Activated CD4-positive, alpha-beta T cell treated with anti-CD3 and anti-CD28 coated beads, Interleukin-2, Interleukin-6, amounts not matched to agents 100 ng/mL and 50 ng/mL, durations not matched to agents 16 hours and 8 hours (primary cell): ENCODE results near the gene SCNN1A.

Source experiments
- DNase-seq: peaks from one replicate; pipeline ENCODE4 v3.0.0-alpha.2; 2020

Gene SCNN1A

DNA sequence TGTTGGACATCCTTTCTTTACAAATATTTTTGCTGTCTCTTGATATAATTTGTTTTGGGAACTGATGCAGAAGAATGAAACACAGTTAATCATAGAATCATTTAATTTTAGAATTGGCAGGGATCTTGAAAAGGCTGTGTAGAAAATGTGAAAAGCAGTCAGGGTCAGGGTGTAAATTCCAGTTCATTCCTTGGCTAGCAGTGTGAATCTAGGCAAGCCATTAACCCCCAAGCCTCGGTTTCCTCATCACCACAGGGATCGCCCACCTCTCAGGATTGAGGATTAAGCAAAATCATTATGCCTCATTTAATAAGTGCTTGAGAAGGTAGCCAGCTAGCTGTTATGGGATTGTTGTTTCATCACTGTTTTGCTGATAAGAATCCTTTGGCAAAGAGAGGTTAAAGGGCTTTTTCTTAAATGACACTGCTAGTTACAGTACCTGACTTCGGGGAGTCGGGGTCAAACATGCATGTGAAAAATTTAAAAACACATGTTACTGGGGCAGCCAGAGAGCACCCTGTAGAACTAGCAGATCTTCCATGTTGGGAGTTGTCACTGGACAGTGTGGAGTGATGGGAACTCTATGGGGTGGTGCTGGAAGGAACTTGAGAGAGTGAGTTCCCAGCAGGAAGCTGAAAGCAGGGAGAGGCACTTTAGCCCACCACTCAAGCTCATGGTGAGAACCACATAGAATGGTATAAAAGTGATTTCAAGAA is 44.2 kb downstream of the SCNN1A start:
- no peak for DNase-seq

GRCh38 chr12:6330192-6330591 is 45.2 kb downstream of the SCNN1A start:
- DNase-seq, result no peak

DNA sequence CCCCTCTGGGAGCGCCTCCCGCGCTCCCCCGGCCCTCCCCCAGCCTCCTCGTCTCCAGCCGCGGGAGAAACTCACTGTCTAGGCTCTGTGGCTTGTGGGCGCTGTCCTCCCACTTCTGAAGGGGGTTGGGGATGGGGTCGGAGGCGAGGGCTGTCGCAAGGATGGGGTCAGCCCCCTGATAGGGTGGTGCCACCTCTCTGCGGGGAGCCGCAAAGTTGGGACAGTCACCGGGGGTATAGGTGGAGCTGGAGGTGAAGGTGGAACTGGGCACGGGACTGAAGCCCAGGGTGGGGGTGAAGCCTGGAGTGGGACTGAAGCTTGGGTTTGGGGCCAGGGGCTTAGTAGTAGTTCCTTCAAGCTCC is 45.7 kb downstream of the SCNN1A start:
- DNase-seq, result no peak

DNA sequence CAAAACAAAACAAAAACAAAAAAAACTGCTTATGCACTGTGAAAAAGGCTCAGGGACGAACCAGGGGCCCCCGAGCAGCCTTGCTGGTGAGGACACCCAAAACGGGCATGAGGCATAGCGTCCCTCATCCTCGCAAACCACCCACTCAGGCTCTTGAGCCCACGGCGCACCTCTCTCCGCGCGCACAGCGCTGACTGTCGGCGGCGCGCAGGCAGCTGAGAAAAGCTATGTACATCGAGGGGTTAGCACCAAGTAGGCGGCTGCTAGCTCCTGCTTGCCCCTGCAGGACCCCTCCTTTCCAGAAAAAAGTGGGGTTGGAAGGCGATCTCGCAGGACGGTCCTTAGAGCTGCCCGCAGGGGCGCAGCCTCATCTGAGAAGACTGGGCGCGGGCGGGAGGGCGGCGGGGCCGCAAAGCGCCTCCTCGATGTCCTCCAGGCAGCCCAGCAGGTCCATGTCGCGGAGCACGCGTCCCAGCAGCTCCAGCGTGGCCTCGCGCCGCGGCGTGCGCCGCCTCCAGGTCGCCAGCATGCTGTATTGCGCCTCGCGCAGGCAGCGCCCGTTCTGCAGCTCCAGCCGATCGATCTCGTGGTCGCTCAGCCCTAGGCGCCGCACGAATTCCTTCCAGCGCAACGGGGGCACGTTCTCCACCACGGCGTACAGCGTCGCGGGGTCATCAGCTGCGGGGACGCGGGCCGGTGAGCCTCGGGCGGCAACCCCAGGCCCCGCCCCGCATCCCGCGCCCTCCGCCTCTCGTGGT is 46.2 kb downstream of the SCNN1A start:
- no peak for DNase-seq

GRCh38 chr12:6328045-6328779 is 47.2 kb downstream of the SCNN1A start:
- no peak for DNase-seq

DNA sequence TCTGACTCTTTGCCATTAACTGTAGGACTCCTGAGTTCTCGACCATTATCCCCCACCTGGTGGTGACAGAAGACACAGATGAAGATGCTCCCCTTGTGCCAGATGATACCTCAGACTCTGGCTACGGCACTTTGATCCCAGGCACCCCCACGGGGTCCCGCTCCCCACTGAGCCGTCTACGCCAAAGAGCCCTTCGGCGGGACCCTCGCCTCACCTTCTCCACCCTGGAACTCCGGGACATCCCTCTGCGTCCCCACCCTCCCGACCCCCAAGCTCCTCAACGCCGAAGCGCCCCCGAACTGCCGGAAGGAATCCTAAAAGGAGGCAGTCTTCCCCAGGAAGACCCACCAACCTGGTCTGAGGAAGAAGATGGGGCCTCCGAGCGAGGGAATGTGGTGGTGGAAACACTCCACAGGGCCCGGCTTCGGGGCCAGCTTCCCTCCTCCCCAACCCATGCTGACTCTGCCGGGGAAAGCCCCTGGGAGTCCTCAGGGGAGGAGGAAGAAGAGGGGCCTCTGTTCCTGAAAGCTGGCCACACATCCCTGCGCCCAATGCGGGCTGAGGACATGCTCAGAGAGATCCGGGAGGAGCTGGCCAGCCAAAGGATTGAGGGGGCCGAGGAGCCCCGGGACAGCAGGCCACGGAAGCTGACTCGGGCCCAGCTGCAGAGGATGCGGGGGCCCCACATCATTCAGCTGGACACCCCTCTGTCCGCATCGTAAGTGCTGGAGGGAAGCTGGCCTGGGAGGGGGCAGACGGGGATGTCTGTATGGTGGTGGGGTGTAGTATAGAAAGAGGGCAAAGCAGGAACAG is 47.9 kb downstream of the SCNN1A start:
- DNase-seq, result no peak

- no peak for DNase-seq
Measured at GRCh38 chr12:6326316-6327228, 48.8 kb downstream of the SCNN1A start.

GRCh38 chr12:6324936-6325750 is 50.2 kb downstream of the SCNN1A start:
- no peak for DNase-seq

GRCh38 chr12:6323995-6324711 is 51.2 kb downstream of the SCNN1A start:
- DNase-seq, result no peak

GRCh38 chr12:6323340-6323994 is 51.9 kb downstream of the SCNN1A start:
- peak; percentile 72 for DNase-seq

DNA sequence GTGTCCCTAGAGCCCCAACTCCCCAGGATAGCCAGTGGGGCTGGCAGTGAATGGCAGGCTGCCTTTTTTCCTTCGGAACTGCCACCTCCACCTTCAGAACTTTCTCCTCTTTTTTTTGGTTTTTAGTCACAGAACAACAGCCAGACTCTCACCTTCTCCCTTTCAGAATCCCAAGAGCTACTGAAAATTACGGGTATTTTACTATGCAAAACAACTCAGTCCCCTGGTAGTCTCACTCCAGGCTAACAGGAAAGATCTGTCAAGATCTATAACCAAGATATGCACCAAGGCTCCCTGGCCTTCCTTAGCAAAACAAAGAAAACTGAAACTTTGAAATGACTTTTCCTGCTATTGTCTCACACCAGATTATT is 52.4 kb downstream of the SCNN1A start:
- no peak for DNase-seq

GRCh38 chr12:6322352-6322751 is 53.0 kb downstream of the SCNN1A start:
- DNase-seq, result no peak

- DNase-seq, result no peak
Measured at GRCh38 chr12:6321905-6322304, 53.5 kb downstream of the SCNN1A start.

DNA sequence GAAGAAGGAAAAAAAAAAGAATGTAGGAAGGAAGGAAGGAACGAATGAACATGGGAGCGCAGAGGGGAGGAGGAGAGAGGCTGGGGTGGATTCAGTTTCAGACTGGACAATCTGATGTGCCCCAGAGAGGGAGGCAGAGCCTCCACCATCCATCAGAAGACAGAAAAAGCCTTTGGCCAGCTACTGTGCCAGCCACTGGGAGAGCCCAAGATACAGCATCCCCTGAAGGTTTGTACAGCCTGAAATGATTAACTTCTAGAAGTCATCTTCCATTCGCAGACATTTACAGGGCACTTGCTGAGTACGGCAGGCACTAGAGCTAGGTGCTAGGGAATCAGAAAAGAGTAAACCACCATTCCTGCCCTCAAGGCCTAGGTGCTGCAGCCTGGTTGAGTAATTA is 55.9 kb downstream of the SCNN1A start:
- DNase-seq, result no peak

- no peak for DNase-seq
Measured at GRCh38 chr12:6318440-6318879, 56.9 kb downstream of the SCNN1A start.

DNA sequence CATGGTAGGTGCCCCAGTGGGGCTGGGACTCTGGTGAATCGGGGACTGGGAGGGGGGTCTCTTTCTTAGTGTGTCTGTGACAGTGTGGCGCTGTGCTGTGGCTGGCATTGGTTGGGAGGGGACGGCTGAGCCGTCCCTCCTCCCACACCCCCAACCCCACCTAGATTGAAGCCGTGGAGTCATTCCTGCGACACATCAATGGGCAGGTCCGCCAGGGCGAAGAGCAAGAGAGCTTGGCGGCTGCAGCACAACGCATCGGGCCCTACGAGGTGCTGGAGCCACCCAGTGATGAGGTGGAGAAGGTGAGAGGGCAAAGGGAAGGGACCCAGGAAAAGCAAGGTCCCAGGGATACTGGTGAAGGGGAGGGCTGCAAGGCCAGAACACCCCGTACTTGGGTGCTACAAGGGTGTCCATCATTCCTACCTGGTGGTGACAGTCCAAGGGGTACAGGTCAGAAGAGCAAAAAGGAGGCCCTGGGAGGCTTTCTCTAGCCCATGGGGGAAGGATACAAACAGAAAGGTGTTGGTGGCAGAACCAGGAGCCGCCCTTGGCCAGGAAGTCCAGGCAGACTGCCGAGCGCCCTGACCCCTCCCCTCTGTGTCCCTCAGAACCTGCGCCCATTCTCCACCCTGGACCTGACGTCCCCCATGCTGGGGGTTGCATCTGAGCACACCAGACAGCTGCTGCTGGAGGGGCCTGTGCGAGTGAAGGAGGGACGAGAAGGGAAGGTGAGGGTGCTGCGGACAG is 57.5 kb downstream of the SCNN1A start:
- DNase-seq, result no peak

- DNase-seq, result no peak
Measured at GRCh38 chr12:6316921-6317692, 58.3 kb downstream of the SCNN1A start.
